ENCODE measurements around the gene SRSF10.
"Not testable (repeated sequence)": the region's sequence is repeated elsewhere in the genome, so short reads cannot be mapped to it uniquely, and the experiment has no call there.

DNA sequence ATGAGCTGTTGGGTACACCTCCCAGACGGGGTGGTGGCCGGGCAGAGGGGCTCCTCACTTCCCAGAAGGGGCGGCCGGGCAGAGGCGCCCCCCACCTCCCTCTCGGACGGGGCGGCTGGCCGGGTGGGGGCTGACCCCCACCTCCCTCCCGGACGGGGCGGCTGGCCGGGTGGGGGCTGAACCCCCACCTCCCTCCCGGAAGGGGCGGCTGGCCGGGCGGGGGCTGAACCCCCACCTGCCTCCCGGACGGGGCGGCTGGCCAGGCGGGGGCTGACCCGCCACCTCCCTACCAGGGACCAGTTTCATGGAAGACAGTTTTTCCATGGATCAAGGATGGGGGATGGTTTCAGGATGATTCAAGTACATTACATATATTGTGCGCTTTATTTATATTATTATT lies 6.9 kb upstream of the SRSF10 start:
- not testable (repeated sequence) for TF ChIP-seq EP300 (IDR thresholded peaks at IDR 0.05)
- TF ChIP-seq, protein P1, sequence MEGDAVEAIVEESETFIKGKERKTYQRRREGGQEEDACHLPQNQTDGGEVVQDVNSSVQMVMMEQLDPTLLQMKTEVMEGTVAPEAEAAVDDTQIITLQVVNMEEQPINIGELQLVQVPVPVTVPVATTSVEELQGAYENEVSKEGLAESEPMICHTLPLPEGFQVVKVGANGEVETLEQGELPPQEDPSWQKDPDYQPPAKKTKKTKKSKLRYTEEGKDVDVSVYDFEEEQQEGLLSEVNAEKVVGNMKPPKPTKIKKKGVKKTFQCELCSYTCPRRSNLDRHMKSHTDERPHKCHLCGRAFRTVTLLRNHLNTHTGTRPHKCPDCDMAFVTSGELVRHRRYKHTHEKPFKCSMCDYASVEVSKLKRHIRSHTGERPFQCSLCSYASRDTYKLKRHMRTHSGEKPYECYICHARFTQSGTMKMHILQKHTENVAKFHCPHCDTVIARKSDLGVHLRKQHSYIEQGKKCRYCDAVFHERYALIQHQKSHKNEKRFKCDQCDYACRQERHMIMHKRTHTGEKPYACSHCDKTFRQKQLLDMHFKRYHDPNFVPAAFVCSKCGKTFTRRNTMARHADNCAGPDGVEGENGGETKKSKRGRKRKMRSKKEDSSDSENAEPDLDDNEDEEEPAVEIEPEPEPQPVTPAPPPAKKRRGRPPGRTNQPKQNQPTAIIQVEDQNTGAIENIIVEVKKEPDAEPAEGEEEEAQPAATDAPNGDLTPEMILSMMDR (IDR thresholded peaks at IDR 0.05) = not testable (repeated sequence)

All from esophagus muscularis mucosa (tissue), 3 donors.